ENCODE measurements around the gene PMEL.

PMEL gene

DNA sequence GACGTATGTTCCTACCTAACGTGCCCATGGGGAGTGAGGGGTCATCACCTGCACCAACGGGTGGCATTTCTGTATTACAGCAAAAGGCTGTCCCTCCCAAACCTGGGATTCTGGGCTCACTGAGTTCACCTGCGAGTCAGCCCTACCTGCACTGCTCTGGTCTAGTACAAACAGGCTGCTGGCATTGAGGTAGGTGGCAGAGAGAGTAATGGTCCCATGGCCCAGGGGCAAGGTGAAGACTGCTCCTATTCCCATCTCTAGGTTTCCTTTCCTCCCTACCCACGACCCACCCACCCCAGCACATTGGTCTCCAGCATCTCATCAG, 31.7 kb upstream of the PMEL start:
- Histone ChIP-seq H3K4me1 (peaks cover 0 to 14% (median 9%) of the 10 kb centered on the region in 4 donors), H3K4me3 (peak overlapping the region; percentile 60 to 63), H3K36me3 (peaks cover 12 to 50% (median 33%) of the 10 kb centered on the region in 3 donors), H3K9me3 (no peaks in the 10 kb centered on the region), H3K27ac (peak overlapping the region; percentile 74 to 80), H3K27me3 (no peaks in the 10 kb centered on the region)
- no peak for DNase-seq
- TF ChIP-seq, protein P1, sequence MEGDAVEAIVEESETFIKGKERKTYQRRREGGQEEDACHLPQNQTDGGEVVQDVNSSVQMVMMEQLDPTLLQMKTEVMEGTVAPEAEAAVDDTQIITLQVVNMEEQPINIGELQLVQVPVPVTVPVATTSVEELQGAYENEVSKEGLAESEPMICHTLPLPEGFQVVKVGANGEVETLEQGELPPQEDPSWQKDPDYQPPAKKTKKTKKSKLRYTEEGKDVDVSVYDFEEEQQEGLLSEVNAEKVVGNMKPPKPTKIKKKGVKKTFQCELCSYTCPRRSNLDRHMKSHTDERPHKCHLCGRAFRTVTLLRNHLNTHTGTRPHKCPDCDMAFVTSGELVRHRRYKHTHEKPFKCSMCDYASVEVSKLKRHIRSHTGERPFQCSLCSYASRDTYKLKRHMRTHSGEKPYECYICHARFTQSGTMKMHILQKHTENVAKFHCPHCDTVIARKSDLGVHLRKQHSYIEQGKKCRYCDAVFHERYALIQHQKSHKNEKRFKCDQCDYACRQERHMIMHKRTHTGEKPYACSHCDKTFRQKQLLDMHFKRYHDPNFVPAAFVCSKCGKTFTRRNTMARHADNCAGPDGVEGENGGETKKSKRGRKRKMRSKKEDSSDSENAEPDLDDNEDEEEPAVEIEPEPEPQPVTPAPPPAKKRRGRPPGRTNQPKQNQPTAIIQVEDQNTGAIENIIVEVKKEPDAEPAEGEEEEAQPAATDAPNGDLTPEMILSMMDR (IDR thresholded peaks at IDR 0.05): no peak
- intact Hi-C loops (cut with DNase I; ENCODE audit: low total_unique reads): loop anchor here (5.0 to 10.0 kb wide), 2 partner anchors 45 to 107 kb away; partner anchors contain the start of genes PA2G4 and RPS26

DNA sequence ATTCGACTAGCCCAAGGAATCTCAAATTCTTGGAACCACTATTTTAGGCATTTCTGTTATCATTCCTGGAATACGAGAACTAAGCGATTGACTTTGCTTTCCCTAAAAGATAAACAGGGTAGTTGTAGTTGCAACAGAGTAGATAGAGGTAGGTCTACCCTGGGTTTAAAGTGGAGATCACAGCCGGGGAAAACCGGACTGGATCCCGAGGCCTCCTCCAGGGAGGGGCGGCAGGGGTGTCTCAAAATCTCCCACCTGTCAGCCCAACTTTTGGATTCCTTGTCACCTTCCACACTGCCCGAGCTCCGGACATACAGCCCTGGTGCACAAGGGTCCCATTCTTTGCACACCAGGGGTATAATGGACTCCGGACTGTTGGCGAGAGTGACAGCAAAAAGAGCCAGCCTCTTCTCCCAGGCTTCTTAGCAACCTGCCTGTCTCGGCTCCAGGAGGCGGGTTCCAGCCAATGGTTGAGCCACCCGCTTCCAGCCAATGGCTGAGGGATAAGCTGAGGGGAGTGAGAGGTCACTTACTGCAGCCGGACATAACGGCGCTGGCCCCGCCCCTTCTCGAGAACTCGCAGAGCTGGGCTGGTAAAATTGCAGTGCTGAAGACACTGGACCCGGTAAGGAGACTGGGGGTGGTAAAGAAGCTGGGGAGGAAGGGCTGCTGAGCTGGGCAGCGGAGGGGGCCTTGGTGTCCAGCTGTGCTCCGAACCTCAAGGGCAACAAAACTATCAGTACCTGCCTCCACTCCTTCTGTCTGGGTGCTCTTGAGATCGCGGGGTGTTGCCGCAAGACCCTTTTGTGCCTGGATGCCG, 31.1 kb upstream of the PMEL start, which contains the start of gene SUOX:
Gene SUOX, plus strand, starts transcription at position 562 of the 820 bp plus-strand sequence. CDS start 4,946 bp downstream, outside the sequence.
- peaks cover 0 to 14% (median 9%) of the 10 kb centered on the region in 4 donors for H3K4me1 ChIP-seq

DNA sequence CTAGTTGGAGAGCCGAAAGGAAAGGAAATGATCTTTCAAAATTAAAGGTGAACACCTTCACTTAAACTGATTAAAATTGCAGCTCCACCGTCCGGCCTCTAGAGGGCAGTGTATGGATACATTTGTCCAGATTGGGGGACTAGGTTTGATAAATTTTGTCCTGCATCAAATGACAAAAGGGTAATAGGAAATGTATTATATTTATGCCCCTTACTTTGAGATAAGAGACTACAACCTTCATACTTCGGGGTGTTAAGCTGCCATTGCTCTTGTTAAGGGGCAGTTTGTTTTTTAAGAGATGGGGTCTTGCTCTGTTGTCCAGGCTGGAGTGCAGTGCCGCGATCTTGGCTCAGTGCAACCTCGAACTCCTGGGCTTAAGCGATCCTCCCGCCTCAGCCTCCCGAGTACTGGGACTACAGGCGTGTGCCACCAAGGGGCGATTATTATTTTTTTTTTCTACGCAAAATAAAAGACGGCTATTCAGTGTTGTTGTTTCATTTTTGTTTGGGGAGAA, 30.4 kb upstream of the PMEL start:
- intact Hi-C loops (cut with DNase I; ENCODE audit: low total_unique reads): loop anchor here (5.0 to 10.0 kb wide), 2 partner anchors 46 to 109 kb away; partner anchors contain the start of genes PA2G4 and RPS26
- Histone ChIP-seq H3K9me3 (no peaks in the 10 kb centered on the region), H3K27me3 (no peaks in the 10 kb centered on the region), H3K4me1 (peaks cover 0 to 14% (median 9%) of the 10 kb centered on the region in 4 donors), H3K36me3 (peaks cover 25 to 55% (median 43%) of the 10 kb centered on the region in 3 donors), H3K4me3 (peak overlapping the region; percentile 60 to 63), H3K27ac (peak overlapping the region; percentile 74 to 80)
- DNase-seq: peak in 1 of 2 donors; percentile 65
- TF ChIP-seq, protein P1 (IDR thresholded peaks at IDR 0.05): peak; percentile 72 to 86

More for the DNA sequence above, 31.1 kb upstream of the PMEL start, which contains the start of gene SUOX:
- peak; percentile 99 for DNase-seq
- no peaks in the 10 kb centered on the region for H3K9me3 ChIP-seq
- peaks cover 18 to 50% (median 36%) of the 10 kb centered on the region in 3 donors for H3K36me3 ChIP-seq
- H3K27ac ChIP-seq: peak within 1 kb of the TSS; percentile 74 to 80
- peak within 1 kb of the TSS; percentile 60 to 63 for H3K4me3 ChIP-seq
- intact Hi-C loops (cut with DNase I; ENCODE audit: low total_unique reads): loop anchor here (5.0 to 10.0 kb wide), 2 partner anchors 45 to 108 kb away; partner anchors contain the start of genes PA2G4 and RPS26
- TF ChIP-seq, protein P1 (IDR thresholded peaks at IDR 0.05): no peak
- no peaks in the 10 kb centered on the region for H3K27me3 ChIP-seq

DNA sequence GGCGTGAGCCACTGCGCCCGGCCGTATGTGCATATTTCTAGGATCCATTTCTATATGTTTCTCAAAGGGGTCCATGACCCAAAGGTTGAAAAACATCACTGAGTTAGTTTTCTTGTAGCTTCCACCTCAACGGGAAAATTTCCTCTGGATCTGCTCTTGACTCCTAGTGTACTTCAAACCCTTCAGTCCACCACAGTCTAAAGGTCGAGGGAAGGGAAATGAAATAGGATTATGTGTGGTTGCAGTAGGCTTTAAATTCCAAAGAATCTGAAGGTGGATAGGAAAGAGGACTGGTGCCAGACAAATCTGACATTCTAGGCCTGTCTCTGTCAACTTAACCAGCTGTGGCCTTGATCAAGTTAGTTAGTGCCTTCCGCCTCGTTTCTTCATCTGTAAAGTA, 29.5 kb upstream of the PMEL start:
- TF ChIP-seq, protein P1 (IDR thresholded peaks at IDR 0.05): no peak
- intact Hi-C loops (cut with DNase I; ENCODE audit: low total_unique reads): loop anchor here (5.0 to 10.0 kb wide), 2 partner anchors 47 to 109 kb away; partner anchors contain the start of genes PA2G4 and RPS26
- Histone ChIP-seq H3K4me3 (no peak overlapping the region), H3K36me3 (peaks cover 34 to 60% (median 51%) of the 10 kb centered on the region in 3 donors), H3K27me3 (no peaks in the 10 kb centered on the region), H3K9me3 (no peaks in the 10 kb centered on the region), H3K27ac (no peak overlapping the region), H3K4me1 (peaks cover 0 to 14% (median 9%) of the 10 kb centered on the region in 4 donors)
- no peak for DNase-seq

DNA sequence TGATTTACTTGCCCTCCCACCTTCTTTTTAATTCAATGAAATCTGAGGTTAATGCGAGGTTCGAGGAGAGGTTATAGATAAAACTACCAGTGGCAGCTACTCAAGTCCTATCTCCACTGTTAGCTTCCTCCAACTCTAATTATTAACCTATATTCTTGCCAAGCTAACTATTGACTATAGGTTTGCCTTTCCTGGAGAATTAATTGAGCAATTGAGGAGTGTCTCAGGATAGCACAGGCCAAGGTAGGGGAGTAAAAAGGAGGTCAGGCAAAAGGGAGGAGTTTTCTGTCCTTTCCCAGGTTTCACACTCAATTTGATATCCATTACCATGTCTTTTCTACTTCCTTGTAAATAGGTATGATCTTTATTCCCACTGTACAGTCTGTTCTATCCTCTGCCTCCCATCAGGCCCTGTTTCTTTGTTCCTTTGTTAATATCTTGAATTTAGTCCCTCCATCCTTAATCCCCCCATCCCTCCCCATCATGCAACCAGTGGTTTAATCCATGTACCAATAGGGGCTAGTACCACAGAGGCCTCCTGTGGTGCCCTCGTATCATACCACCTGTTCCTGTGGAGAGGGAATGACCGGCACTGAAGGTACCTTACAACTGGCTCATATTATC, 27.5 kb upstream of the PMEL start:
- Histone ChIP-seq H3K4me3 (no peak overlapping the region), H3K36me3 (peaks cover 50 to 69% (median 67%) of the 10 kb centered on the region in 3 donors), H3K9me3 (no peaks in the 10 kb centered on the region), H3K27me3 (no peaks in the 10 kb centered on the region), H3K27ac (no peak overlapping the region), H3K4me1 (peaks cover 0 to 12% (median 9%) of the 10 kb centered on the region in 4 donors)
- intact Hi-C loops (cut with DNase I; ENCODE audit: low total_unique reads): loop anchor here (5.0 to 10.0 kb wide), 2 partner anchors 34 to 111 kb away; partner anchors contain the start of gene PA2G4
- DNase-seq: no peak
- TF ChIP-seq, protein P1 (IDR thresholded peaks at IDR 0.05): no peak

All from tibial artery (tissue), 4 donors.